ENCODE results near the gene SP1. TPM values are rescaled to one million over a fixed set of nuclear protein-coding genes. Genes with fewer than 3 reads are reported as not detected.
A peak's percentile ranks its signal among the peaks of the same experiment; 100 is the strongest.
"Not testable (repeated sequence)": the region's sequence is repeated elsewhere in the genome, so short reads cannot be mapped to it uniquely, and the experiment has no call there.

The SP1 gene
- total and polyA plus RNA-seq, 4 experiments from 2014 or later: 4.3 to 110 (median 59.7) TPM

GRCh38 chr12:53402871-53403270 is 22.9 kb downstream of the SP1 start:
- H3K27ac Mint-ChIP-seq: peak overlapping the region in 1 of 7 donors; percentile 42
- no peaks in the 10 kb centered on the region for H3K27me3 ChIP-seq (ENCODE audit: insufficient read depth, low read length)
- no peaks in the 10 kb centered on the region for H3K9me3 ChIP-seq (ENCODE audit: control insufficient read depth in 1 of 2, low read length in 2 of 2)
- ChIA-PET POLR2A (ENCODE audit: partially characterized antibody) (no interaction called here), CTCF (ENCODE audit: partially characterized antibody) (interaction anchor here (2.4 kb wide), 1 partner anchor 18 kb away, joined by 8 read pairs; no protein-coding TSS in a partner anchor)
- H3K4me1 ChIP-seq (ENCODE audit: insufficient read depth, low read length): no peaks in the 10 kb centered on the region
- H3K4me3 ChIP-seq (ENCODE audit: low read length in 2 of 2): no peak overlapping the region
- H3K36me3 ChIP-seq (ENCODE audit: insufficient read depth, low read length): peaks cover 14% of the 10 kb centered on the region
- no peak overlapping the region for H3K27ac ChIP-seq (ENCODE audit: low read depth, low read length)
- H3K4me1 Mint-ChIP-seq: peaks cover 6 to 13% (median 9%) of the 10 kb centered on the region in 4 donors
- intact Hi-C loops (cut with micrococcal nuclease): no loop called here
- H3K27me3 Mint-ChIP-seq: no peaks in the 10 kb centered on the region
- H3K36me3 Mint-ChIP-seq: peaks cover 12 to 31% of the 10 kb centered on the region in 2 donors
- no peak for DNase-seq
- H3K9me3 Mint-ChIP-seq: no peaks in the 10 kb centered on the region
- no peak overlapping the region for H3K4me3 Mint-ChIP-seq

DNA sequence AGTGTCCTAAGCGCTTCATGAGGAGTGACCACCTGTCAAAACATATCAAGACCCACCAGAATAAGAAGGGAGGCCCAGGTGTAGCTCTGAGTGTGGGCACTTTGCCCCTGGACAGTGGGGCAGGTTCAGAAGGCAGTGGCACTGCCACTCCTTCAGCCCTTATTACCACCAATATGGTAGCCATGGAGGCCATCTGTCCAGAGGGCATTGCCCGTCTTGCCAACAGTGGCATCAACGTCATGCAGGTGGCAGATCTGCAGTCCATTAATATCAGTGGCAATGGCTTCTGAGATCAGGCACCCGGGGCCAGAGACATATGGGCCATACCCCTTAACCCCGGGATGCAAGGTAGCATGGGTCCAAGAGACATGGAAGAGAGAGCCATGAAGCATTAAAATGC is 31.0 kb downstream of the SP1 start:
- peak overlapping the region in 1 of 7 donors; percentile 47 for H3K27ac Mint-ChIP-seq
- DNase-seq: no peak
- H3K27me3 ChIP-seq (ENCODE audit: insufficient read depth, low read length): no peaks in the 10 kb centered on the region
- no peak overlapping the region for H3K4me3 ChIP-seq (ENCODE audit: low read length in 2 of 2)
- H3K9me3 ChIP-seq (ENCODE audit: control insufficient read depth in 1 of 2, low read length in 2 of 2): no peaks in the 10 kb centered on the region
- ChIA-PET CTCF (ENCODE audit: partially characterized antibody) (interaction anchor here (0.9 to 3.3 kb wide), 3 partner anchors 10 to 98 kb away, joined by 4 to 11 read pairs (median 11); no protein-coding TSS in a partner anchor), POLR2A (ENCODE audit: partially characterized antibody) (no interaction called here)
- H3K27me3 Mint-ChIP-seq: no peaks in the 10 kb centered on the region
- H3K9me3 Mint-ChIP-seq: no peaks in the 10 kb centered on the region
- intact Hi-C loops (cut with micrococcal nuclease): no loop called here
- no peak overlapping the region for H3K27ac ChIP-seq (ENCODE audit: low read depth, low read length)
- peaks cover 28 to 52% of the 10 kb centered on the region in 2 donors for H3K36me3 Mint-ChIP-seq
- H3K36me3 ChIP-seq (ENCODE audit: insufficient read depth, low read length): peaks cover 52% of the 10 kb centered on the region
- H3K4me3 Mint-ChIP-seq: no peak overlapping the region
- peaks cover 20 to 26% (median 24%) of the 10 kb centered on the region in 4 donors for H3K4me1 Mint-ChIP-seq
- peaks cover 21% of the 10 kb centered on the region for H3K4me1 ChIP-seq (ENCODE audit: insufficient read depth, low read length)

GRCh38 chr12:53413485-53414204 is 33.7 kb downstream of the SP1 start:
- H3K4me1 Mint-ChIP-seq: peaks cover 22 to 40% (median 28%) of the 10 kb centered on the region in 4 donors
- Histone ChIP-seq H3K27me3 (ENCODE audit: insufficient read depth, low read length) (no peaks in the 10 kb centered on the region), H3K4me1 (ENCODE audit: insufficient read depth, low read length) (peaks cover 29% of the 10 kb centered on the region), H3K4me3 (ENCODE audit: low read length in 2 of 2) (no peak overlapping the region), H3K27ac (ENCODE audit: low read depth, low read length) (no peak overlapping the region), H3K9me3 (ENCODE audit: control insufficient read depth in 1 of 2, low read length in 2 of 2) (no peaks in the 10 kb centered on the region), H3K36me3 (ENCODE audit: insufficient read depth, low read length) (peaks cover 43% of the 10 kb centered on the region)
- peaks cover 23 to 47% of the 10 kb centered on the region in 2 donors for H3K36me3 Mint-ChIP-seq
- H3K27ac Mint-ChIP-seq: peak overlapping the region in 6 of 7 donors; percentile 22 to 85 (median 62)
- intact Hi-C loops (cut with micrococcal nuclease): no loop called here
- no peak for DNase-seq
- ChIA-PET CTCF (ENCODE audit: partially characterized antibody) (interaction anchor here (1.3 to 2.6 kb wide), 5 partner anchors 42 to 95 kb away, joined by 3 to 13 read pairs (median 6); no protein-coding TSS in a partner anchor), POLR2A (ENCODE audit: partially characterized antibody) (interaction anchor here (1.0 kb wide), 1 partner anchor 34 kb away, joined by 7 read pairs; the partner anchor contains the start of gene SP1)
- H3K27me3 Mint-ChIP-seq: no peaks in the 10 kb centered on the region
- H3K4me3 Mint-ChIP-seq: peak overlapping the region in 2 of 8 donors; percentile 4 to 17
- H3K9me3 Mint-ChIP-seq: no peaks in the 10 kb centered on the region

DNA sequence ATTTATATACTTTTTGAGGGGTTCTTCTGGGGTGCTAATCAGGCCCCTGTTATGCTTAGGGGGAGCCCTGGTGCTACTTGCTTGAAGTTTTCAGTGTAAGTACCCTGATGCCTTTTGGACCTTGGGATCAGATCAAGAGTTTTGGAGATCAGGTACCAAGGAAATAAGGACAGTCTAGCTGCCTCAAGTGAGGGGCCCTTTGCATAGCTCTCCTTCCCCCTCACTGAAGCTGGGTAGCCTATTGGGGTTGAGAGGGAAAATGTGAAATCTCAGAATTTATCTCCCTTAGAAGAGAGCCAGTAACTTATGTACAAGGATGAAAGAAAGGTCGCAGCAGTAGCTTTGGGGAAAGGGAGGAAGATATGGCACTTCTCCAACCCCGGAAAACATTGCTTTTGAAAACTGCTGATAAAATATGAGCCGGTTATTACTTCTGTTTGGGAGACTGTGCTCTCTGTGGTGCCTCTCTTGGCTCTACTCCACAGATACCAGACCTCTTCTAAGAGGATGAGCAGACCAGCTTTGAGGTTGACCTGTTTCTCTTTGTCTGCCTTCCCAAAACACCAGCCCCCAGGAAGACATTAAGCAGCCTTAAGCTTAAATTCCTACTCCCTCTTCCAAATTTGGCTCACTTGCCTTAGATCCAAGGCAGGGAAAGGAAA is 34.9 kb downstream of the SP1 start:
- H3K36me3 Mint-ChIP-seq: peaks cover 16 to 39% of the 10 kb centered on the region in 2 donors
- H3K36me3 ChIP-seq (ENCODE audit: insufficient read depth, low read length): peaks cover 33% of the 10 kb centered on the region
- no peaks in the 10 kb centered on the region for H3K9me3 ChIP-seq (ENCODE audit: control insufficient read depth in 1 of 2, low read length in 2 of 2)
- H3K27ac Mint-ChIP-seq: peak overlapping the region; percentile 13 to 86 (median 48)
- H3K4me3 Mint-ChIP-seq: no peak overlapping the region
- H3K4me3 ChIP-seq (ENCODE audit: low read length in 2 of 2): no peak overlapping the region
- peaks cover 26 to 43% (median 32%) of the 10 kb centered on the region in 4 donors for H3K4me1 Mint-ChIP-seq
- no peak for DNase-seq
- no peak overlapping the region for H3K27ac ChIP-seq (ENCODE audit: low read depth, low read length)
- CTCF ChIA-PET (ENCODE audit: partially characterized antibody): interaction anchor here (1.0 to 2.6 kb wide), 6 partner anchors 36 to 94 kb away, joined by 3 to 13 read pairs (median 5); no protein-coding TSS in a partner anchor
- POLR2A ChIA-PET (ENCODE audit: partially characterized antibody): interaction anchor here (1.0 to 1.5 kb wide), 3 partner anchors 33 to 90 kb away, joined by 3 to 7 read pairs (median 3); partner anchors contain the start of gene SP1
- intact Hi-C loops (cut with micrococcal nuclease): no loop called here
- H3K27me3 Mint-ChIP-seq: no peaks in the 10 kb centered on the region
- H3K27me3 ChIP-seq (ENCODE audit: insufficient read depth, low read length): no peaks in the 10 kb centered on the region
- H3K4me1 ChIP-seq (ENCODE audit: insufficient read depth, low read length): peaks cover 29% of the 10 kb centered on the region
- no peaks in the 10 kb centered on the region for H3K9me3 Mint-ChIP-seq

DNA sequence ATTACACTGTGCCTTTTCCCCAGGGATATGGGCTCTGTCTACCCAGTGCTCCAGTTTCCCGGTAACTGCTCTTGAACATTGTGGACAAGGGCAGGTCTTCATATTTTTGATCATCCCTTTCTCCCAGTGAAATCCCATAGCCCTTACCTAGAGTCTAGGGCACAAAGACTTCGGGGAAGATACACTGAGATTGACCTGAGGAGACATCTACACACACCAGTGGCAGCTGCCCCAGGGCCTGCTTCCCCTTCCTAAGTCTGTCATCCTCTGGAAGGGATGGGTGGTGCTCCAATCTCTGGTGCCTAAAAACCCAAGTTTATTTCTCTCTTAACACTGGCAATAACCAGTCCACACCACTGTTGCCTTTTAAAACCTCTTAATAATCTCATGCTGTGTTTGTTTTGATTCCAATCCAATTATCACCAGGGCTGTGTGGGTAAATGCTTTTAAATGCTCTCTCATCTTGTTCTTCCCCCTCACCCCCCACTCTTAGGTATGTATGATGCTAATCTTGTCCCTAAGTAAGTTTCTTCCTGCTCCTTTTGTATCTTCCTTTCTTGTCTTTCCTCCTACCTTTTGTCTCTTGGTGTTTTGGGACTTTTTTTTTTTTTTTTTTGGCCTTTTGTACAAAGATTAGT is 35.9 kb downstream of the SP1 start:
- ChIA-PET CTCF (ENCODE audit: partially characterized antibody) (interaction anchor here (0.6 to 2.6 kb wide), 6 partner anchors 37 to 95 kb away, joined by 3 to 12 read pairs (median 6); partner anchors contain the start of gene AAAS), POLR2A (ENCODE audit: partially characterized antibody) (interaction anchor here (1.5 to 1.9 kb wide), 2 partner anchors 37 to 91 kb away, joined by 3 to 6 read pairs; no protein-coding TSS in a partner anchor)
- intact Hi-C loops (cut with micrococcal nuclease); H3K4me3 ChIP-seq (ENCODE audit: low read length in 2 of 2); H3K27me3 ChIP-seq (ENCODE audit: insufficient read depth, low read length); H3K27me3 Mint-ChIP-seq; H3K9me3 ChIP-seq (ENCODE audit: control insufficient read depth in 1 of 2, low read length in 2 of 2); H3K4me3 Mint-ChIP-seq; H3K27ac ChIP-seq (ENCODE audit: low read depth, low read length); H3K9me3 Mint-ChIP-seq; DNase-seq: not testable (repeated sequence)
- Mint-ChIP-seq H3K27ac (peak overlapping the region in 6 of 7 donors; percentile 13 to 79 (median 66)), H3K4me1 (peaks cover 26 to 44% (median 31%) of the 10 kb centered on the region in 4 donors), H3K36me3 (peaks cover 13 to 34% of the 10 kb centered on the region in 2 donors)
- H3K4me1 ChIP-seq (ENCODE audit: insufficient read depth, low read length): peaks cover 29% of the 10 kb centered on the region
- H3K36me3 ChIP-seq (ENCODE audit: insufficient read depth, low read length): peaks cover 30% of the 10 kb centered on the region

DNA sequence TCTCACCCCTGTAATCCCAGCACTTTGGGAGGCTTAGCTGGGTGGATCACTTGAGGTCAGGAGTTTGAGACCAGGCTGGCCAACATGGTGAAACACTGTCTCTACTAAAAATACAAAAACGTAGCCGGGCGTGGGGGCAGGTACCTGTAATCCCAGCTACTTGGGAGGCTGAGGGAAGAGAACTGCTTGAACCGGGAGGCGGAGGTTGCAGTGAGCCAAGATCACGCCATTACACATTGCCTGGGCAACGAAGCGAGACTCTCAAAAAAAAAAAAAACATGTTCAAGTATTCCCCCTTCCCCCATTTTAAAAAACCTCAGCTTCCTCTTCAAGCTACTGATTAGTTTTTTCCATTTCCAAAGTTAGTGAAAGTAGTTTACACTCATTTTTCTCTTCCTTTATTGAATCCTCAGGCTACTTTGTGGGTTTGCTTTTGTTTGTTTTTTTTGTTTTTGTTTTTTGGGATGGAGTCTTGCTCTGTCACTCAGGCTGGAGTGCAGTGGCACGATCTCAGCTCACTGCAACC is 37.4 kb downstream of the SP1 start:
- Histone ChIP-seq H3K36me3 (ENCODE audit: insufficient read depth, low read length) (peaks cover 18% of the 10 kb centered on the region), H3K4me1 (ENCODE audit: insufficient read depth, low read length) (peaks cover 28% of the 10 kb centered on the region)
- H3K4me3 ChIP-seq (ENCODE audit: low read length in 2 of 2); H3K9me3 Mint-ChIP-seq; H3K27ac ChIP-seq (ENCODE audit: low read depth, low read length); H3K27me3 Mint-ChIP-seq; H3K27me3 ChIP-seq (ENCODE audit: insufficient read depth, low read length); H3K9me3 ChIP-seq (ENCODE audit: control insufficient read depth in 1 of 2, low read length in 2 of 2); intact Hi-C loops (cut with micrococcal nuclease): not testable (repeated sequence)
- H3K27ac Mint-ChIP-seq: peak overlapping the region in 5 of 7 donors; percentile 17 to 83 (median 48)
- CTCF ChIA-PET (ENCODE audit: partially characterized antibody): interaction anchor here (0.8 to 2.7 kb wide), 10 partner anchors 36 to 96 kb away, joined by 3 to 42 read pairs (median 4); partner anchors contain the start of gene AAAS
- POLR2A ChIA-PET (ENCODE audit: partially characterized antibody): interaction anchor here (0.7 to 2.0 kb wide), 5 partner anchors 23 to 91 kb away, joined by 3 to 8 read pairs (median 4); partner anchors contain the start of gene TARBP2
- peak overlapping the region in 2 of 8 donors; percentile 20 to 32 for H3K4me3 Mint-ChIP-seq
- H3K4me1 Mint-ChIP-seq: peaks cover 22 to 39% (median 26%) of the 10 kb centered on the region in 4 donors
- peaks cover 0 to 20% of the 10 kb centered on the region in 2 donors for H3K36me3 Mint-ChIP-seq
- DNase-seq: peak in 3 of 5 donors; percentile 6 to 19 (median 14)
